ENCODE results near the gene ABHD8.

Gene ABHD8

DNA sequence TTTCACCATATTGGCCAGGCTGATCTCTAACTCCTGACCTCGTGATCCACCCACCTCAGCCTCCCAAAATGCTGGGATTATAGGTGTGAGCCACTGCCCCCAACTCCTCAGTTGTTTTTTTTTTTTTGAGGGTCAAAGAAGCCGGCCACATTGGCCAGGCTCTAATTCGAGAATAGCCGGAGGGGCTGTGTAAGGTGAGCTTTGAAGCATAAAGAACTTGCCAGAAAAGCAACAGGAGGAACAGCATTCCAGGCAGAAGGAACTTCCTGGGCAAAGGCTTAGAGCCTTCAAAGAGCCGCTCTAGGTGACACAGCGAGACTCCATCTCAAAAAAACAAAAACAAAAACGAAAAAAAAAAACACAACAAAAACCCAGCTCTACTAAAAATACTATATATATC, 37.2 kb downstream of the ABHD8 start:
- peak overlapping the region; percentile 100 for H3K27ac ChIP-seq (ENCODE audit: low read depth, low read length)
- H3K4me1 ChIP-seq (ENCODE audit: control insufficient read depth, low read length) = peaks cover 46% of the 10 kb centered on the region
- TF ChIP-seq, protein P1, sequence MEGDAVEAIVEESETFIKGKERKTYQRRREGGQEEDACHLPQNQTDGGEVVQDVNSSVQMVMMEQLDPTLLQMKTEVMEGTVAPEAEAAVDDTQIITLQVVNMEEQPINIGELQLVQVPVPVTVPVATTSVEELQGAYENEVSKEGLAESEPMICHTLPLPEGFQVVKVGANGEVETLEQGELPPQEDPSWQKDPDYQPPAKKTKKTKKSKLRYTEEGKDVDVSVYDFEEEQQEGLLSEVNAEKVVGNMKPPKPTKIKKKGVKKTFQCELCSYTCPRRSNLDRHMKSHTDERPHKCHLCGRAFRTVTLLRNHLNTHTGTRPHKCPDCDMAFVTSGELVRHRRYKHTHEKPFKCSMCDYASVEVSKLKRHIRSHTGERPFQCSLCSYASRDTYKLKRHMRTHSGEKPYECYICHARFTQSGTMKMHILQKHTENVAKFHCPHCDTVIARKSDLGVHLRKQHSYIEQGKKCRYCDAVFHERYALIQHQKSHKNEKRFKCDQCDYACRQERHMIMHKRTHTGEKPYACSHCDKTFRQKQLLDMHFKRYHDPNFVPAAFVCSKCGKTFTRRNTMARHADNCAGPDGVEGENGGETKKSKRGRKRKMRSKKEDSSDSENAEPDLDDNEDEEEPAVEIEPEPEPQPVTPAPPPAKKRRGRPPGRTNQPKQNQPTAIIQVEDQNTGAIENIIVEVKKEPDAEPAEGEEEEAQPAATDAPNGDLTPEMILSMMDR (IDR thresholded peaks at IDR 0.05; ENCODE audit: low read depth, low read length, poor library complexity, severe bottlenecking) = no peak
- no peak for TF ChIP-seq EZH2phosphoT487 (IDR thresholded peaks at IDR 0.05; ENCODE audit: borderline replicate concordance, low read length)
- H3K4me3 ChIP-seq (ENCODE audit: low read length) = peak overlapping the region; percentile 72
- peaks cover 21% of the 10 kb centered on the region for H3K79me2 ChIP-seq (ENCODE audit: control insufficient read depth, low read length)
- H3F3A ChIP-seq (ENCODE audit: control insufficient read depth, insufficient read depth) = peaks cover 21% of the 10 kb centered on the region
- H3K27me3 ChIP-seq (ENCODE audit: control insufficient read depth, low read length) = no peaks in the 10 kb centered on the region
- H4K20me1 ChIP-seq (ENCODE audit: control insufficient read depth, insufficient read depth, low read depth, low read length) = no peaks in the 10 kb centered on the region
- peak overlapping the region; percentile 73 for H3K4me2 ChIP-seq (ENCODE audit: low read length)
- peaks cover 15% of the 10 kb centered on the region for H3K36me3 ChIP-seq (ENCODE audit: control insufficient read depth, low read length)
- H3K9me3 ChIP-seq (ENCODE audit: control insufficient read depth, insufficient read depth, low read length) = no peaks in the 10 kb centered on the region
- no peaks in the 10 kb centered on the region for H3K9me2 ChIP-seq (replicated peaks; ENCODE audit: control insufficient read depth, low read length)

DNA sequence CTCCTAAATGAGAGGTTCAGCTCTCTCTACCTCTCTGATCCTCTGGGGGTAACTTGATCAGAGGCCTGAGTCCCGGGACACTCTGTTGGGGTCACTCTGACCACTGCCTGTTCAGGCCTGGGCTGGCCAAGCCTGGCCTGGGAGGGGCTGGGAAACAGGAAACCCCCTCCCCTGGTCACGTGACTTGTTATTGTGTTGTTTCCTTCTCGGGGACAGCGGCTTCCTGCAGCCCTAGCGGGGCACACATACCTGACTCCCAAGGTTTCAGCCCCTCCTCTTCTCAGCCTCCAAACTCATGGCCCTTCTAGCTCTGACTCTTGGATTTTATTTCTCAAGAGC, 38.6 kb downstream of the ABHD8 start, which contains the start of gene USHBP1:
Gene USHBP1 (minus strand): TSS at position 105 of the 339 bp plus-strand sequence. CDS start 446 bp downstream, outside the sequence.
- peak within 1 kb of the TSS; percentile 72 for H3K4me3 ChIP-seq (ENCODE audit: low read length)
- H3K4me1 ChIP-seq (ENCODE audit: control insufficient read depth, low read length) = peaks cover 53% of the 10 kb centered on the region
- H3K9me3 ChIP-seq (ENCODE audit: control insufficient read depth, insufficient read depth, low read length) = no peaks in the 10 kb centered on the region
- TF ChIP-seq EZH2phosphoT487 (IDR thresholded peaks at IDR 0.05; ENCODE audit: borderline replicate concordance, low read length) = no peak
- TF ChIP-seq, protein P1 (IDR thresholded peaks at IDR 0.05; ENCODE audit: low read depth, low read length, poor library complexity, severe bottlenecking) = no peak
- peak within 1 kb of the TSS; percentile 100 for H3K27ac ChIP-seq (ENCODE audit: low read depth, low read length)
- peaks cover 20% of the 10 kb centered on the region for H3K79me2 ChIP-seq (ENCODE audit: control insufficient read depth, low read length)
- peaks cover 23% of the 10 kb centered on the region for H3F3A ChIP-seq (ENCODE audit: control insufficient read depth, insufficient read depth)
- no peaks in the 10 kb centered on the region for H3K27me3 ChIP-seq (ENCODE audit: control insufficient read depth, low read length)
- no peaks in the 10 kb centered on the region for H3K9me2 ChIP-seq (replicated peaks; ENCODE audit: control insufficient read depth, low read length)
- H3K36me3 ChIP-seq (ENCODE audit: control insufficient read depth, low read length) = peaks cover 7% of the 10 kb centered on the region
- H4K20me1 ChIP-seq (ENCODE audit: control insufficient read depth, insufficient read depth, low read depth, low read length) = no peaks in the 10 kb centered on the region
- H3K4me2 ChIP-seq (ENCODE audit: low read length) = peak within 1 kb of the TSS; percentile 73

DNA sequence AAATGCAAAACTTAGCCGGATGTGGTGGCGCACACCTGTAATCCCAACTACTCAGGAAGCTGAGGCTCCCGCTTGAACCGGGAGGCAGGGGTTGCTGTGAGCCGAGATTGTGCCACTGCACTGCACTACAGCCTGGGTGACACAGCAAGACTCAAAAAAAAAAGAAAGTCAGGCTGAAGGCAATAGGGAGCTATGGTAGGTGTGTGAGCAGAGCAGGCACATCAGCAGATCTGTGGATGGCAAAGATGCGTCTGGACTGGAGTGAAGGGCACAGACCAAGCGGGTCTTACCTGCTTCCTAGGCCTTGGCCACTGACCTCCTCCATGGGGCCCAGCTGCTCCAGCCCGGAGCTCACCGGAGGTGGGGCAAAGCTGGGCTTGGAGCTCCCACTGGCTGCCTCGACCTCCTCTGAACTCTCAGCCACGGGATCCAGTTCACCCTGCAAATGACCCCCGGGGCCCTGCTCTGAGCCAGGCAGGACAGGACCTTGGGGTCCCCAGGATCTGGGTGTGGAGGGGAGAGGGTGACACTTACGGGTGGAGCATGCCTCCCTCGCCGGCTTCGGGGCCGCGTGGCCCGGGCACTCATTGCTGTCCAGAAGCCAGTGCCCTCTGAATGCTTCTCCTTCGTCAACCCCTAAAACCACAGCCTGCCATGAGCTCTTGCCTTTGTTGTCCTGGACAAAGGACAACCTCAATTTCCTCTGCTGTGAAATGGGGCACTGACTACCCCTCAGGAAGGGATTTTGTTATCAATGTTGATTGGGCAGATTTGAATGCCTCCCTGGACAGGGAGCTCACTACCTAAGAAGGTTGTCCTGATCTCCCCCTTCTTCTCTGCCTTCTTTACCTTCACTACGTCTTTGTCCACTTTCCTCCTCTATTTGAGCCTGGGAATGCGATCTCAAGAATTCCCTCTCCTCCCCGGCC, 39.2 kb downstream of the ABHD8 start:
- H3K4me2 ChIP-seq (ENCODE audit: low read length) = peak overlapping the region; percentile 73
- H3F3A ChIP-seq (ENCODE audit: control insufficient read depth, insufficient read depth) = peaks cover 23% of the 10 kb centered on the region
- TF ChIP-seq, protein P1 (IDR thresholded peaks at IDR 0.05; ENCODE audit: low read depth, low read length, poor library complexity, severe bottlenecking) = no peak
- no peak for TF ChIP-seq EZH2phosphoT487 (IDR thresholded peaks at IDR 0.05; ENCODE audit: borderline replicate concordance, low read length)
- peaks cover 6% of the 10 kb centered on the region for H3K36me3 ChIP-seq (ENCODE audit: control insufficient read depth, low read length)
- peak overlapping the region; percentile 72; the same call in 1 of the 2 replicates for H3K4me3 ChIP-seq (ENCODE audit: low read length)
- H3K9me2 ChIP-seq (replicated peaks; ENCODE audit: control insufficient read depth, low read length) = no peaks in the 10 kb centered on the region
- H3K27me3 ChIP-seq (ENCODE audit: control insufficient read depth, low read length) = no peaks in the 10 kb centered on the region
- H3K4me1 ChIP-seq (ENCODE audit: control insufficient read depth, low read length) = peaks cover 53% of the 10 kb centered on the region
- no peaks in the 10 kb centered on the region for H3K9me3 ChIP-seq (ENCODE audit: control insufficient read depth, insufficient read depth, low read length)
- H4K20me1 ChIP-seq (ENCODE audit: control insufficient read depth, insufficient read depth, low read depth, low read length) = no peaks in the 10 kb centered on the region
- peak overlapping the region; percentile 100 for H3K27ac ChIP-seq (ENCODE audit: low read depth, low read length)
- peaks cover 17% of the 10 kb centered on the region for H3K79me2 ChIP-seq (ENCODE audit: control insufficient read depth, low read length)
